NCI-H2227 treated with DMSO at 0.1 percent for 48 hours (cell line): ENCODE measurements around the gene ZNF595.
"Not testable (repeated sequence)": the region's sequence is repeated elsewhere in the genome, so short reads cannot be mapped to it uniquely, and the experiment has no call there.

Experiments
- DNase-seq: peaks from one replicate; lab custom pipeline; 2025; lab: John Stamatoyannopoulos, UW

Gene ZNF595

DNA sequence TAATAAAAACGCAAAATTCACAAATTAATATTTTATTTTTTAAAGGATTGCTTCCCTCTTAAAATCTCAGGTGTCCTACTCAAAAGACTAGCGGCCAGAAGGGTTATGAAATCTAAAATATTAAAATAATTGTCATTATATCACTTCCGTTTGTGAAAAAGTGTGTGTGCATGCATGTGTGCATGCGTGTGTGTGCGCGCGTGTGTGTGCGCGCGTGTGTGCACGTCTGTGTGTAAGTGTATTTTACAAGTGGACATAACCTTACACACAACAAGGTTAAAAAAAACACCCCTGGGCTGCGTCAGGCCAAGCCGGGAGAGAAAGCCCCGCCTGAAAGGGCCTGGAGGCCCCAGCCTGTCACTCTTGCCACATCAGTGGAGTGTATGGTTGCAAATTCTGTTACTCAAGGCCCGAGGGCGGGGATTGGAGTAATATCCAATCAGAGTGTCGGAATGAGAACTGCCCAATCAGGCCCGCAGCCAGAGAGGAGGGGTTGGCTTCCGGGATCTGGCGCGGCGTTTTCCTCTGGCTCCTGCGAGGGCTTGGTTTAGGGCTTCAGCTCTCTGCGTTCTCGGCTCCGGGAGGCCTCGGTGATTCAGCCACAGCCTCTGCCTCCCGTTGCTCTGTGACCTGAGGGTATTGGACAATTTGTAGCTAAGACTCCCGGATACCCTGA, at the start of gene ZNF595:
Gene ZNF595 (plus strand): TSS at position 518 of the 676 bp plus-strand sequence. CDS start 168 bp downstream, outside the sequence.
- not testable (repeated sequence) for DNase-seq

DNA sequence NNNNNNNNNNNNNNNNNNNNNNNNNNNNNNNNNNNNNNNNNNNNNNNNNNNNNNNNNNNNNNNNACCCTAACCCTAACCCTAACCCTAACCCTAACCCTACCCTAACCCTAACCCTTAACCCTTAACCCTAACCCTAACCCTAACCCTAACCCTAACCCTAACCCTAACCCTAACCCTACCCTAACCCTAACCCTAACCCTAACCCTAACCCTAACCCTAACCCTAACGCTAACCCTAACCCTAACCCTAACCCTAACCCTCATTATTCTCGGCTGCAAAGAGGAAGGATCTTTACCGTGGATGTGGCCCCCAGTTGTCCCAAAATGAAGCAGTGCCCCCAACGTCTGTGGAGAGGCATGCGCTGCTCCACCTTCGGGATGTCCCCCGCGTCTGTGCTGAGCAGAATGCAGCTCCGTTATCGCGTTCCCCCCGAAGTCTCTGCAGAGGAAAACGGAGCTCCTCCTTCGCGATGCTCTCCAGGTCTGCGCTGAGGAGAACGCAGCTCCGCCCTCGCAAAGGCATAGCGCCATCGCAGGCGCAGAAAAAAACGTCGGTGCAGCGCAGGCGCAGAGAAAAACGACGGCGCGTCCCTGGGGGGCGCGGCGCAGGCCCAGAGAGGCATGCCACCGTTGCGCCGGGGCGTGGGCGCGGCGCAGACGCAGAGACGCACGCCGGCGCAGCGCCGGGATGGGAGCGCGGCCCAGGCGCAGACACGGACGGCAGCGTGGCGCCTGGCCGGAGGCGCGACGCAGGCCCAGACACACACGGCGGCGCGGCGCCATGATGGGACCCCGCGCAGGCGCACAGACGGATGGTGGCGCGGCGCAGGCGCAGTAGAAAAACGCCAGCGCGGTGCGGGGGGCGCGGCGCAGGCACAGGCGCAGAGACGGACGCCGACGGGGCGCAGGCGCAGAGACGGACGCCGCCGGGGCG, 42.9 kb upstream of the ZNF595 start:
- not testable (repeated sequence) for DNase-seq

DNA sequence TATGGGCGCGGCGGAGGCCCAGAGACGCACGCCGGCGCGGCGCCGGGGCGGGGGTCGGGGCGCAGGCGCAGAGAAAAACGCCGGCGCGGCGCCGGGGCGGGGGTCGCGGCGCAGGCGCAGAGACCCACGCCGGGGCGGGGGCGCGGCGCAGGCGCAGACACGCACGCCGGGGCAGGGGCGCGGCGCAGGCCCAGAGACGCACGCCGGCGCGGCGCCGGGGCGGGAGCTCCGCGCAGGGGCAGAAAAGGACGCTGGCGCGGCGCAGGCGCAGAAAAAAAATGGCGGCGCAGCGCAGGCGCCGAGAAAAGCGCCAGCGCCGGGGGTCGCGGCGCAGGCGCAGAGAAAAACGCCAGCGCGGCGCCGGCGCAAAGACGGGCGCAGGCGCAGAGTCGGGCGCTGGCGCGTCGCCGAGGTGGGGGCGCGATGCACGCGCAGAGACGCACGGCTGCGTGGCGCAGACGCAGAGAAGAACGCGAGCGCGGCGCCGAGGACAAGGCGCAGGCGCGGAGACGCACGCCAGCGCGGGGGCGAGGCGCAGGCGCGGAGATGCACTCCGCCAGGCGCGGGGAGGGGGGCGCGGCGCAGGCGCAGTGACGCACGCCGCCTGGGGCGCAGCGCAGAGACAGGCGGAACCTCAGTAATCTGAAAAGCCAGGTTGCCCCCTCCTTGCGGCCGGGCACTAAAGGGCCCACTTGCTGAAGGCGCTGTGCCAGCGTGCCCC, 41.9 kb upstream of the ZNF595 start:
- DNase-seq: not testable (repeated sequence)

DNA sequence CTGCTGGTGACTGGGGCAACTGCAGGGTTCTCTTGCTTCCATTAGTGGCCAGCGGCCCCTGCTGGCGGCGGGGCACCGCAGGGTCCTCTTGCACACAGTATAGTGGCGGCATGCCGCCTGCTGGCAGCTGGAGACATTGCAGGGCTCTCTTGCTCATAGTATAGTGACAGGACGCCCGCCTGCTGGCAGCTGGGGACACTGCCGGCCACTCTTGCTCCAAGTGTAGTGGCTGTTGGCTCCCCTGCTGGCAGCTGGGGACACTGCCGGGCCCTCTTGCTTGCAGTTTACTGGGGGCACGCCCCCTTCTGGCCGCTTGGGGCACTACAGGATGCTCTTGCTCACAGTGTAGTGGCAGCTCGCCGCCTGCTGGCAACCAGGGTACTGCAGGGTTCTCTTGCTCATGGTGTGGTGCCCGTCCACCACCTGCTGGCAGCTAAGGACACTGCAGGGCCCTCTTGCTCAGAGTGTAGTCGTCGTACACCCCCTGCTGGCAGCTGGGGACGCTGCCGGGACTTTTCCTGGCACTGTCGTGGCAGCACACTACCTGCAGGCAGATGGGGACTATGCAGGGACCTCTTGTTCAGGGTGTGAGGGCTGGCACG, 41.2 kb upstream of the ZNF595 start:
- not testable (repeated sequence) for DNase-seq

DNA sequence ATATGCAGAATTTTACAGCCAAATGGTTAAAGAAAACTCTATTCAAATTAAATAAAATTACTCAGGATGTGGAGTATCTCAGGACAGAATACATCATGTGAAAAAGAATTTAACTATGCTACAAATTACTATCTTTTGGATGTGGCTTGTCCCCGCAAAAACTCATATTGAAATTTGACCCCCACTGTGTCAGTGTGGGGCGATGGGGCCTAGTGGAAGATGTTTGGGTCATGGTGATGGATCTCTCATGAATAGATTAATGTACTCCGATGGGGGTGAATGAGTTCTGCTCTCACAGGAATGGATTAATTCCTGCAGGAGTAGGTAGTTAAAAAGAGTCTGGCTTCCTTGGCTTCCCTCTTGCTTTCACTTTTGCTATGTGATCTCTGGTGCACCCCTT, 35.0 kb upstream of the ZNF595 start:
- not testable (repeated sequence) for DNase-seq

DNA sequence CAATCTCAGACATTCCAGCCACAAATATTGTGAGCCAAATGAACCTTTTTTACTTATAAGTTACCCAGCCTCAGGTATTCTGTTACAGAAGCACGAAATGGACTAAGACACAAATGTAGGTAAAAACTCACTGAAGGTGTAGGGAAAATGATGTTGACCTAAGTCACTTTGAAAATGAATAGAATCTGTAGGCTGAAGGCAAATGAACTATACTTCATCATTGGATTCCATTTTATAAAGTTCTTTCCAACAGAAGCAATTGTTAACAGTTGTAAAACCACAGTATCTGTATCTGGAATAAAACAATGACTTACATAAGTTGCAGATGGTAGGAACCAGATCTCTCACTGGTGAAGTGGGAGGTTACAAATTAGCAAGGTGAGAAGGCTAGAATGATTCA, 34.5 kb upstream of the ZNF595 start:
- DNase-seq: not testable (repeated sequence)

DNA sequence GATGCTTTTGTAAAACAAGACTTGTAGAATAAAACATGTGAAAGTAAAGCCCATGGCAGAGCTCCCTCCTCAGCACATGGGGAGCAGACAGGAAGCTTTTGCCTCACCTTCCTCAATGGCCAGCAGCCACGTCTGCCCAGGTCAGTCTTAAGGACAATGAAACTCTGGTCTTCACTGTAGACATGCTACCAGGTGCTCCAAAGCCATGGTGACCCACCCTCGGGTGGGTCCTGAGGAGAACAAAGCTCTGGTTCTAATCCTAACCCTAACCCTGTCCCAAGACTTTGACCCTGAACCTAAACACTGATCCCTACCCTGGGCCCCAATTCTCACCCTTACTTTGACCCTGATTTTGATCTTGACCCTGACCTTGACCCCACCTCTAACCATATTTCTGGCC, 30.2 kb upstream of the ZNF595 start:
- DNase-seq: not testable (repeated sequence)

DNA sequence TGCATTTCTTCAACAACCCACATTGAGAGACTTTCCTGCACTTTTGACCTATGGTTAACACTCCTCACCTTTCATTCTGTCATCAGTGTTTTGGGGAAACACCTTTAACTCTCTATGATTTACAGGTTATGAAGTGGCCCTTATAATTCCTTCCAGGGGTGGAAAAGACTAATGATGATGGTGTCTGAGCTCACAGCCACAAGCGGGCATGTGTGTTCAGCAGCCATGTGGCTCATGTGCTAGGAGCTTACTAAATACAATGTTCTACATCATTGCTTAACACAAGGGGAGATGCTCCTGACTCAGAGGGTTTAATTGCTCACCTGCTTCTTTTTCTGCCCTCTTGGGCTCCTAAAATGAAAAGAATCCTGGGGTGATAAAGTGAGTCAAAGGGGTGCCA, 28.8 kb upstream of the ZNF595 start:
- not testable (repeated sequence) for DNase-seq

DNA sequence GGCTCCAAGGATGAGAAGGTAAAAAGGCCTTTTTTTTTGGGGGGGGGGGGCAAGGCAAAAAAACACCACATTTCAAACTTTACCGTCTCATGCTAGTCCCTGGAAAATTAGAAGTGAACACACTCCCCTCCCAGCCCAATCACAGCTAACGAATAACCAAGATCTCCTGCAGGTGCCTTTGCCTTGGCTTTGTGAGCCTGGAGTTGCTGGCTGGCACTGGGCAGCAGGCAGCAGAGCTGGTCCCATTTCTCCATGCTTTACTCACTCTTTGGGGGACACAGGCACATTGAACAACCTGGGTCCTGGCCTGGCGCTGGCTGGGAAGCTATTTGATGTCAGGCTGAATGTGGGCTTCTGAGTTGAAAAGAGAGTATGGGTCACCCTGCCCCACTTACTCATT, 25.6 kb upstream of the ZNF595 start:
- not testable (repeated sequence) for DNase-seq

DNA sequence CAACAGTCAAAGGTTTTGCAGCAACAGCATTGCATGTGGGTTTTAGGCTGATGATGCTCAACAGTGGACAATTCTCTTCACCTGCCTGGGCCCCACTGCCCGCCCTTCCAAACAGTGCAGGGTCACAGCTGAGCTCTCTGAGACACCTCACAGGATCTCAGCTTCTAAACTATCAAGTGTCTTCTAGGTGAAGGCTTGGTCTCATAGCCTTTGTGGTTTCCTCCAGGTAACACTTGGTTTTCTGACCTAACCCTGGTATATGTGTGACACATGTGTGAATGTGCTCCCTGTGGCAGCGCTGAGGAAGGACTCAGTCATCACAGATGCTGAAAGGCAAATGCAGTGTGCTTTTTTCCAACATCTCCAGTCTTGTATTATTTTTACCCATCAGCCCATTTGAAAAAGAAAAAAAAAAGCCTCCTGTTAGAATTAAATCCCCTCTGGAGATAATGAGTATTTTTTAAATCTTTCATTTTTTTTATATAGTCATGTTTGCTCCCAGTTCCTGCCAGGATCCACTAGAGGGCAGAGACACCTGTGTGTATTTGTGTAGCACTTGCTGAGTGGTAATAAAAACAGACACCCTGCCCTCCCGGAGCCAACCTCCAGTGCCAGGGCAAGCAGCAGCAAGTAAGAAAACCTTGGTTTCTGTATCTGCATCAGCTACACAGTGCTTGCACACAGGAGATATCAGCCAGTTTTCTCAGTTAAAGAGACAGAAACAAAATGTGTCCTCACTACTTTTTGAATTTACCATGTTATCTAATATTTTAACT, 24.2 kb upstream of the ZNF595 start:
- DNase-seq: not testable (repeated sequence)

DNA sequence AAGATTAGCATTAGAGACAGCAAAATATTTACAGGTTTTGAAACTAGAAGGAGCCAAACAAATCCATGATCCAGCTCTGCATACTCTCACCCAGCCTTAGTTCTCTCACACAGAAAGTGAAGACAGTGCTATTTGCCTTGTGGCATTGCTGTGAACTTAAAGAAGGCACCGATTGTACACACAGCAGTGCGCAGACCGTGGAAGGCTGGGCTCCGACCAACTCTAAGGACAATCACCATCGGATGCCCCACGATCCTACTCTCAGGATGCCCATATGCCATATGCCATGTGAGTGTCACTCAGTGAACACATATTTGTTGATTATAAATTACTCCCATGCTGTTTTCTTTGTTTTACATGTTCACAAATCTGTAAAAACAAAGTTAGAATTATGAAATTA, 19.8 kb upstream of the ZNF595 start:
- not testable (repeated sequence) for DNase-seq

DNA sequence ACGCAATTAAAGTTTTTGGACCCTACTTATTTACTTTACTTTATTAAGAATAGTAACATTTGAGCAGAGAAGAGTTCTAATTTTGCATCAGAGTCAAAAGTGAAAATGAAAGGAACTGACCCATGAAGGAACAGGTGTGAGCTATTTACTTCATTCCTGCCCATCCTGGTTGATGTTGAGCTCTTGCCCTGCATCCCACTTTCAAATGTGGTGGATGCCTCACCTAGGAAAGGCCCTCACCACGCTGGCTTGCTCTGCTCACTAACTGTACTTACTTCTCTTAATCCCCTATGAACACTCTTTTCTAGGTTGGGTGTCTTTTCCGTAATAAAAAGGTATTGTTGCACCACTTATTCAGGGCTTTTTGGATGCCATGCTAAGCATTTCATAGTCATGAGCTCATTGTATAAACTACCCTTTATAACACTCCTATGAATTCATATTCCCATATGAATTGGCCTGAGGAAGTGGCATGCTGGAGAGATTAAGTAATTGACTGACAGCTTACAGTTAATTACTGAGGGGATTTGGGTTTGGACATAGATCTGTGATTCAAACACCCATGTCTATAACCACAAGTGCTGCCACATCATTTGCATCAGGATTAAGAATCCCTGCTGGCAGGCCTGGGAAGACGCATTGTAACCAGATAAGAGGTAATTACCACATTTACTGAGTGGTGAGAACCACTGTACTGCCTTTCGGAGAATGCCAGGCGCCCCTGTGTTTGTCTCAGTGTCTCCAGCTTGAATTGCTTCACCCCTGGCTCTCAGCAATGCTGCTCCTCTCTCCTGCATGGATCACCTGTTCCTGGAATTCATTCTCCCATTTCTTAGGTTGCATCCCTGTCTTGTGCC, 16.3 kb upstream of the ZNF595 start:
- not testable (repeated sequence) for DNase-seq

DNA sequence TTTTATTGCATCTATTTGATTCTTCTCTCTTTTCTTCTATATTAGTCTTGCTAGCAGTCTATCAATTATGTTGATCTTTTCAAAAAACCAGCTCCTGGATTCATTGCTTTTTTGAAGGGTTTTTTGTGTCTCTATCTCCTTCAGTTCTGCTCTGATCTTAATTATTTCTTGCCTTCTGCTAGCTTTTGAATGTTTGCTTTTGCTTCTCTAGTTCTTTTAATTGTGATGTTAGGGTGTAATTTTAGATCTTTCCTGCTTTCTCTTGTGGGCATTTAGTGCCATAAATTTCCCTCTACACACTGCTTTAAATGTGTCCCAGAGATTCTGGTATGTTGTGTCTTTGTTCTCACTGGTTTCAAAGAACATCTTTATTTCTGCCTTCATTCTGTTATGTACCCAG, 14.9 kb upstream of the ZNF595 start:
- not testable (repeated sequence) for DNase-seq

DNA sequence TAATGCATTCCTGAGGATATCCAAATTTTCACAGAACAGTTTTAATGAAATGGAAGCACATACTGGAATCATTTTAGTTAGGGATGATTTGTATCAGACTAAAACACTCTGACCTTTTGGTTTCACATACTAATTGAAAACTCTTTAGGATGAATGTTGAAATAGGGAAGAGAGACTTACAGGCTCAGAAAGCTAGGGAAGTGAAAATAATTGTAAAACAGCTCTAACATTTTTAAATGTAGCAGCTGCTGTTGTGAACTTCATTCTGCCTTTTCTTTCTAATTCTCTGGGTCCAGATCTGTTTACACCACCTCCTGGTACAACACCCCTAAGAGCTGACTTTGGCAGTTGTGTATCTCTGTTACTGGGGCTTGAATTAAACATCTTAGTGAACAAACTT, 9.7 kb upstream of the ZNF595 start:
- DNase-seq: not testable (repeated sequence)

DNA sequence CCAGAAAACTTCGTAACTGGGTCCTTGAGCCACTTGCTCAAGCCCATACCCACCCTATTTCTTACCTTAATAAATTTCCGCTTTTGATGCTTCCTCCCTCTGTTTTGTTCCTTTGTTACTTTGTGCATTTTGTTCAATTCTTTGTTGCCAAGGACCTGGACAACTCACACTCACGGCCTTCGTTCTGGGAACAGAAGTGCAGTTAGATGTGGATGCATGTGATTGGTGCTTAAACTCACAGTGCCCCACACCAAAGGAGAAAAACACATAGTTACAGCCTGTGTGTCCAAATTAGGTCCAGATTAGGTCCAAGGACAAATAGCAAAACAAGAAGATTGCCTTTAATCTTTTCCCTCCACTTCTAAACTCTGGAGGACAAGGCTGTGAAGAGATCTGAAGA, 1.9 kb upstream of the ZNF595 start:
- not testable (repeated sequence) for DNase-seq

DNA sequence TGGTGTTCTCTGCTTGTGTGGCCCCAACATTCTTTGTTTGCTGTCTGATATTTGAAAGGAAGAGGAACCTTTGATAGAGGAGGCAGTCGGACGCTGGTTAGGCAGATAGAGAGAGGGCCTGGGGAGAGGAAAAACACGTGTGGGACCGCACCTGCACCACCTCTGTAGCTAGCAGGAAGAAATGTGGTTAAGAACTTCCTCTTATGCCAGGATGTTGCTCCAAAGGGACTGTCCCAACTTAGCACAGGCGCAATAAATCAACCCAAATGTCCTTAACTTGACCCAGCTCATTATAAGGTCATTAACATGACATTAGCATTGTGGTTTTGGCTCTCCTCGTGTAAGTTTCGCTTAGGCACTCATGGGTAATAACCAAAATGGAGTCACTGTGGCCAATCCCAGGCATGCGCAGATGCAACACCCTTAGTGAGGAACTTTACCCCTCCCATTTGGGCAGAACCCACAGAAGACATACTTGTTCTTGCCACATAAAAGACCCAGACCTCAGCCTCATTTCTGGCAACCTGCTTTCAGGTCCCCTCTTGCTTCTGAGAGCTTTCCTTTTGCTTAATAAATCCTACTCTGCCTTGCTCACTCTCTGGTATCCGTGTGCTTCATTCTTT, 1.4 kb upstream of the ZNF595 start:
- DNase-seq: not testable (repeated sequence)

DNA sequence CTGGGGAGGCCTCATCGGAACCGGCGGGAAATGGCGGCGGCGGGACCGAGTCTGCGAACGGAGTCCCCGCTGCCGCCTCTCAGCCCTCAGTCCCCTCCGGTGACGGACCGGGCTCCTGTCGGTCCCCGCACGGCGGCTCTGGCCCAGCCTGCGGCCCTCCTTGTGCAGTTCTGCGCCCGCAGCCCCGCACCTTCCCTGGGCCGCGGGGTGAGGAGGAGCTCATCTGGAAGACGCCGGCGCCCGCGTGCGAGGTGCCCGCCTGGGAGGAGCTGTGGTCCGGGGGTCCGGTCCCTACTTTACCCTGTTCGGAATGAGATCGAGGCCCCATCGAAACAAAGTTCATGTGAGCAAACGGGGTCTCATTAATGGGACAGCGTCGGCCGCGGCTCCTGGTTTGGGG, 400 bp downstream of the ZNF595 start:
- not testable (repeated sequence) for DNase-seq

DNA sequence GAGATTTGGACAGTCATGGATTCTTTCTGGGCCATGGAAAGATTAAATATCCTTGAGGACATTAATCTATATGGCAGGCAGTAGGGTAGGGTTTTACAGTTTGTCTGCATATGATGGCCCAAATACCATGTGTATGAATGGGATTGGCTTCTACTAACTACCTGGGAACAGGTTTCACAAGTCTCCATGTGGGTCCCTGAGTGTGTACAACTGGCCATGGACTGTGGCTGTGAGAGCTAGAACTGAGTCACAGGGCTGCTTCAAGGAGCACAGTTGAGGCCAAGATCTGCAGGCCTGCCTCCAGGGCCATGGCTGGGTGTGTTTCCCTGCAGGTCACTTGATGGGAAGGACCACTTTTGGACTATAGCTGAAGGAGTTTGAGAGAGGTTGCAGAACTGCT, 11.6 kb downstream of the ZNF595 start:
- not testable (repeated sequence) for DNase-seq

DNA sequence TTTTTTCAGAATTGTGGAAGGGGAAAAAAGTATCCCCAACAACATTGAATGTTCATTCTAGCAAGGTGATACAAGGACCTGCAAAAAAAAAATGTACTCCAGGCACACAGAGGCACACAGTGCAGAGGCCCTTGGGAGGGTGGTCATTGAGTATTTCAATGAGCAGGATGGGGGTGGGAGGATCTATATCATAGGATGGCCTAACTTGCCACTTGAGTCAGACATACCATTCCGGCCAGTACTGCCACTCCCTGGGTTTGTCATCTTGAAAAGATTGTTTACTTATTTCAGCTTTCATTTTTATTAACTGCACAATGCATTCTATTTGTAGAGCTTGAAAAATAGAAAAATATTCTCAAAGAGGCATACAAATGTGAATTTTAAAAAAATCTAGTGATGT, 18.7 kb downstream of the ZNF595 start:
- no peak for DNase-seq

DNA sequence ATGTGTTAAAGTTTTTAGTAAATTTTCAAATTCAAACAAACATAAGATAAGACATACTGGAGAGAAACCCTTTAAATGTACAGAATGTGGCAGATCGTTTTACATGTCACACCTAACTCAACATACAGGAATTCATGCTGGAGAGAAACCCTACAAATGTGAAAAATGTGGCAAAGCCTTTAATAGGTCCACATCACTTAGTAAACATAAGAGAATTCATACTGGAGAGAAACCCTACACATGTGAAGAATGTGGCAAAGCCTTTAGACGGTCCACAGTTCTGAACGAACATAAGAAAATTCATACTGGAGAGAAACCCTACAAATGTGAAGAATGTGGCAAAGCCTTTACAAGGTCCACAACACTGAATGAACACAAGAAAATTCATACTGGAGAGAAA, 32.8 kb downstream of the ZNF595 start:
- no peak for DNase-seq
